Measurements from ENCODE around the gene SCNN1B. TPM values are rescaled to one million over a fixed set of nuclear protein-coding genes. Genes with fewer than 3 reads are reported as not detected.

Gene SCNN1B
- total RNA-seq, 4 donors from 2014 or later, result 0.66 to 2.7 (median 2.2) TPM

GRCh38 chr16:23257682-23258081, 44.4 kb upstream of the SCNN1B start:
- H3K9me3 ChIP-seq, result peaks cover 0 to 7% (median 0%) of the 10 kb centered on the region in 4 donors
- WGBS, 2 donors, result 82 to 90% methylated on average over 1 of the region's 1 CpG
- TF ChIP-seq POLR2A (IDR thresholded peaks at IDR 0.05) (no peak), EP300 (IDR thresholded peaks at IDR 0.05) (no peak), CTCF (IDR thresholded peaks at IDR 0.05) (no peak)
- DNase-seq (ENCODE audit: low spot score in 2 of 2), result no peak
- no peaks in the 10 kb centered on the region for H3K36me3 ChIP-seq
- H3K4me3 ChIP-seq, result no peak overlapping the region
- H3K27me3 ChIP-seq, result no peaks in the 10 kb centered on the region
- no peak overlapping the region for H3K27ac ChIP-seq
- no peaks in the 10 kb centered on the region for H3K4me1 ChIP-seq

GRCh38 chr16:23258919-23259237, 43.2 kb upstream of the SCNN1B start:
- H3K27ac ChIP-seq, result no peak overlapping the region
- no peak overlapping the region for H3K4me3 ChIP-seq
- no peak for DNase-seq (ENCODE audit: low spot score in 2 of 2)
- peaks cover 0 to 7% (median 0%) of the 10 kb centered on the region in 4 donors for H3K9me3 ChIP-seq
- no peaks in the 10 kb centered on the region for H3K27me3 ChIP-seq
- H3K36me3 ChIP-seq, result no peaks in the 10 kb centered on the region
- no peaks in the 10 kb centered on the region for H3K4me1 ChIP-seq
- 56 to 68% methylated on average over 2 of the region's 2 CpGs for WGBS, 2 donors
- TF ChIP-seq CTCF (IDR thresholded peaks at IDR 0.05), result no peak
- TF ChIP-seq POLR2A (IDR thresholded peaks at IDR 0.05), result no peak
- no peak for TF ChIP-seq EP300 (IDR thresholded peaks at IDR 0.05)

DNA sequence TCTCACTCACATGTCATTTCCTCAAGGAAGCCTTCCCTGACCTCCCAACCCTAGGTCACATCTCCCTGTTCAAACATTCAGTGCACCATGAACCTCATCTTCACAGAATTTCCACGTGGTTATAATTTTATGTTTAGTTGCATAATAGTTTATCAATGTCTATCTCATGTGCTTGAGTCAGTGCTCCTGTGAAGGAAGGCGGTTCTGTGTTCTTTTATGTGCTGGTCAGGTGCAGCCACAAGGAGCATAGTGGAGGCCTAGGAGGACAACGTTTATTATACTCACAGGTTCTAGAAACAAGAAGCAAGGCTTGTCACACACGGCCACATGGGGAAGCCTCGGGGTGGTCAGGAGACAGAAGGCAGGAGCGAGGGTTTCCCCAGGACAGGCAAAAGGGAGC, 34.5 kb upstream of the SCNN1B start:
- Histone ChIP-seq H3K27ac (no peak overlapping the region), H3K9me3 (peaks cover 0 to 4% (median 0%) of the 10 kb centered on the region in 4 donors), H3K4me1 (no peaks in the 10 kb centered on the region), H3K36me3 (no peaks in the 10 kb centered on the region), H3K4me3 (no peak overlapping the region), H3K27me3 (no peaks in the 10 kb centered on the region)
- TF ChIP-seq POLR2A (IDR thresholded peaks at IDR 0.05) (no peak), CTCF (IDR thresholded peaks at IDR 0.05) (no peak), EP300 (IDR thresholded peaks at IDR 0.05) (no peak)
- no peak for DNase-seq (ENCODE audit: low spot score in 2 of 2)
- WGBS, 2 donors, result 55 to 66% methylated on average over 6 of the region's 6 CpGs

DNA sequence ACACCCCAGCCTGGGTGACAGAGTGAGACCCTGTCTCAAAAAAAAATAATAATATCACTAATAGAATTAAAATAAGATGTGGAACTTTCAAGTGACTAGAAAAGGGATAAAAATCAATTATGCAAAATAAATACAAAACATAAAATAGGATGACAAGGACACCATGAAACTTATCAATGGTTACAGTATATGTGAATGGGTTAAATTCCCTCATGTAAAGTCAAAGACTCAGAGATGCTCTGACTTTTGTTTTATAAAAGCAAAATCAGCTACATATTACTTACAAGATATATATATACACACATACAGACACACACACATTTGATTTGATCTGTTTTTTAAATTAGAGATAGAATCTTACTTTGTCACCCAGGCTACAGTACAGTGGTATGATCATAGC, 33.5 kb upstream of the SCNN1B start:
- no peak overlapping the region for H3K27ac ChIP-seq
- H3K4me3 ChIP-seq, result no peak overlapping the region
- H3K27me3 ChIP-seq, result no peaks in the 10 kb centered on the region
- no peak for DNase-seq (ENCODE audit: low spot score in 2 of 2)
- H3K36me3 ChIP-seq, result no peaks in the 10 kb centered on the region
- H3K4me1 ChIP-seq, result no peaks in the 10 kb centered on the region
- TF ChIP-seq POLR2A (IDR thresholded peaks at IDR 0.05) (no peak), EP300 (IDR thresholded peaks at IDR 0.05) (no peak), CTCF (IDR thresholded peaks at IDR 0.05) (no peak)
- H3K9me3 ChIP-seq, result peaks cover 0 to 4% (median 0%) of the 10 kb centered on the region in 4 donors

DNA sequence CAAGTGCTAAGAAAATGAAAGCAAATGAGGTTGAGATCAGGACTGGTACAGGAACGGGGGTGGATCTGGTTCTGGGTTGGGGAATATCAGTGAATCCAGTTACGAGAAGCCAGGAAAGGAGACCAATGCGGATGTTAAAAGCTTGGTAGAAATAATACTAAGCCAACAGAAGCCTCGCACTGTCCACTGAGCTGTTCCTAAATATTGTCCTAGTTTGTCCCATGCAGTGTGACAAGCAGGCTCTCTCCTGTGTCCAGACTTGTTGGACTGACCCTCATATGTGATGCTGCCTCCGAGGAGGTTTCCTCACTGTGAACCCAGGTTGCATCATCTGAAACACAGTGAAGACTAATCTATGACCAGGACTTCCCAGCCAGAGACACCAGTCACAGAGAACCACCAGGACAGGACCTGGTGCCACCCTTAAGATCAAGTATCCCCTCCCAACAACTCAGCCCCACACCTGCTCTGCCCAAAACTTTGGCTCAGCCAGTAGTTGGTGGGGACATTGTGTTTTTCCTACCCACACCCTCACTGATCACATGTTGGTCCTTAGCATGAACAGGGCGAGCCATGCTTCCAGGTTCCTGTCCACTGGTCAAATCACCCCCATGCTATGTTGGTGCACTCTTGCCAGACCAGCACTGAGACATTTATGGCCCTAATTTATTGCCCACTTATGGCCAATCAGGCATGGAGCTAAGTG, 32.7 kb upstream of the SCNN1B start:
- Histone ChIP-seq H3K36me3 (no peaks in the 10 kb centered on the region), H3K4me3 (no peak overlapping the region), H3K4me1 (no peaks in the 10 kb centered on the region), H3K9me3 (peaks cover 0 to 4% (median 0%) of the 10 kb centered on the region in 4 donors), H3K27ac (no peak overlapping the region), H3K27me3 (no peaks in the 10 kb centered on the region)
- TF ChIP-seq POLR2A (IDR thresholded peaks at IDR 0.05) (no peak), CTCF (IDR thresholded peaks at IDR 0.05) (no peak), EP300 (IDR thresholded peaks at IDR 0.05) (no peak)
- WGBS, 2 donors, result 87 to 88% methylated on average over 6 of the region's 6 CpGs
- DNase-seq (ENCODE audit: low spot score in 2 of 2), result no peak

Data from tibial nerve (tissue), 4 donors.